Aorta (tissue), 5 donors: Measurements from ENCODE around the gene COX14. TPM values are rescaled to one million over a fixed set of nuclear protein-coding genes. Genes with fewer than 3 reads are reported as not detected.
A peak's percentile ranks its signal among the peaks of the same experiment; 100 is the strongest.
"Not testable (repeated sequence)": the region's sequence is repeated elsewhere in the genome, so short reads cannot be mapped to it uniquely, and the experiment has no call there.

Source experiments
- ATAC-seq: fragments of 200-7000 bp; cut with Tn5 transposase; one replicate; pipeline ENCODE4 v1.9.1; 2022; ENCODE audit warnings: moderate library complexity; ENCODE audit not compliant: low FRiP score
- DNase-seq, 2 donors: peaks; one replicate each; pipeline ENCODE4 v3.0.0-alpha.2; 2020
- H3K27ac ChIP-seq, 2 donors: one replicate each; pipeline ENCODE4 v1.5.1; 2013; ENCODE audit warnings: low read length in 2 of 2, mild to moderate bottlenecking in 2 of 2, moderate library complexity in 2 of 2, control low read depth in 1 of 2, inconsistent platforms in 1 of 2, low read depth in 1 of 2
- H3K27me3 ChIP-seq, 2 donors: one replicate each; pipeline ENCODE4 v1.6.1; 2013; ENCODE audit warnings: control low read depth in 1 of 2, low read length in 1 of 2, mild to moderate bottlenecking in 1 of 2, moderate library complexity in 1 of 2; ENCODE audit not compliant: insufficient read depth in 2 of 2, control insufficient read depth in 1 of 2
- H3K36me3 ChIP-seq, 2 donors: one replicate each; pipeline ENCODE4 v1.6.1; 2013; ENCODE audit warnings: control low read depth in 1 of 2, low read length in 1 of 2, mild to moderate bottlenecking in 1 of 2; ENCODE audit not compliant: insufficient read depth in 2 of 2, control insufficient read depth in 1 of 2
- H3K4me1 ChIP-seq, 2 donors: one replicate each; pipeline ENCODE4 v1.6.1; 2013; ENCODE audit warnings: low read length in 2 of 2, control low read depth in 1 of 2, mild to moderate bottlenecking in 1 of 2, moderate library complexity in 1 of 2; ENCODE audit not compliant: insufficient read depth in 2 of 2, control insufficient read depth in 1 of 2
- H3K4me3 ChIP-seq, 2 donors: one replicate each; pipeline ENCODE4 v1.5.1; 2013; ENCODE audit warnings: low read length in 2 of 2, control low read depth in 1 of 2, mild to moderate bottlenecking in 1 of 2
- H3K9me3 ChIP-seq: one replicate; pipeline ENCODE4 v1.6.1; 2013; ENCODE audit warnings: mild to moderate bottlenecking, low read length; ENCODE audit not compliant: control insufficient read depth
- WGBS, 2 donors: extraction: QIAGEN DNeasy Blood & Tissue Kit; methylation state at CpG; one replicate each; pipeline ENCODE4 v1.1.7; 2013; 5-methylcytosine and 5-hydroxymethylcytosine counted together
- intact Hi-C, 2 donors: fragments of 100-400 bp; cut with DNase I; formaldehyde crosslinking; loops; one replicate each; pipeline versions ENCODE4 v1.14.2 to v1.15.0; 2022
- polyA plus RNA-seq, 2 donors: library from polyadenylated mRNA; stranded (reverse); fragments of 200-250 nt; gene quantifications; one replicate each; pipeline ENCODE4 v1.2.3, GENCODE V29; 2013
- total RNA-seq, 2 donors: library from RNA; stranded (reverse); fragmentation: NEBNext Ultra II Directional; extraction: Animal tissue kit (Norgen Biotek cat#: 25700); gene quantifications; one replicate each; pipeline ENCODE4 v1.2.1, GENCODE V29; 2021
- donor health status: healthy with polysubstance abuse.
- donor health status: Bipolar disorder and iron deficiency.
- donor health status: DM: no; HTN: no; CAD: no.
- donor health status: DM: no; HTN: no; CAD: no.
- donor health status: DM: yes; HTN: yes; CAD: no.

The COX14 gene
- total and polyA plus RNA-seq, 4 donors: 49.3 to 214 (median 73.1) TPM

- Histone ChIP-seq H3K4me1 (no peaks in the 10 kb centered on the region), H3K9me3 (no peaks in the 10 kb centered on the region), H3K4me3 (no peak overlapping the region), H3K27me3 (no peaks in the 10 kb centered on the region), H3K27ac (no peak overlapping the region), H3K36me3 (no peaks in the 10 kb centered on the region)
- intact Hi-C loops: loop anchor here in 1 of 2 donors (10.0 kb wide), 1 partner anchor 234 kb away; no protein-coding TSS in a partner anchor
- no peak for ATAC-seq
- peak in 1 of 2 donors; percentile 46 for DNase-seq
- WGBS, 2 donors: 39 to 48% methylated on average over 42 to 46 of the region's 46 CpGs
Observed at GRCh38 chr12:50081096-50081808, 30.8 kb upstream of the COX14 start.

- 87 to 90% methylated on average over 7 of the region's 7 CpGs for WGBS, 2 donors
- Histone ChIP-seq H3K27ac (no peak overlapping the region), H3K4me1 (no peaks in the 10 kb centered on the region), H3K36me3 (no peaks in the 10 kb centered on the region), H3K9me3 (no peaks in the 10 kb centered on the region), H3K27me3 (no peaks in the 10 kb centered on the region), H3K4me3 (no peak overlapping the region)
- DNase-seq: peak in 1 of 2 donors; percentile 14
- intact Hi-C loops: loop anchor here in 1 of 2 donors (10.0 kb wide), 1 partner anchor 232 kb away; no protein-coding TSS in a partner anchor
- ATAC-seq: no peak
Observed at GRCh38 chr12:50082644-50083043, 29.4 kb upstream of the COX14 start.

- no peak overlapping the region for H3K27ac ChIP-seq
- H3K9me3 ChIP-seq: no peaks in the 10 kb centered on the region
- intact Hi-C loops: loop anchor here in 1 of 2 donors (10.0 kb wide), 1 partner anchor 232 kb away; no protein-coding TSS in a partner anchor
- 87 to 91% methylated on average over 1 of the region's 1 CpG for WGBS, 2 donors
- no peaks in the 10 kb centered on the region for H3K36me3 ChIP-seq
- H3K4me1 ChIP-seq: no peaks in the 10 kb centered on the region
- ATAC-seq (no peak), DNase-seq (peak in 1 of 2 donors; percentile 9)
- H3K27me3 ChIP-seq: no peaks in the 10 kb centered on the region
- no peak overlapping the region for H3K4me3 ChIP-seq
Observed at GRCh38 chr12:50083301-50083700, 28.7 kb upstream of the COX14 start.

- WGBS, 2 donors: 31 to 32% methylated on average over 7 of the region's 7 CpGs
- Histone ChIP-seq H3K27ac (peak overlapping the region in 1 of 2 donors; percentile 62), H3K4me3 (peak overlapping the region; percentile 76 to 88)
- H3K9me3 ChIP-seq, H3K36me3 ChIP-seq, H3K4me1 ChIP-seq, DNase-seq, ATAC-seq, H3K27me3 ChIP-seq: not testable (repeated sequence)
- intact Hi-C loops: loop anchor here in 1 of 2 donors (10.0 kb wide), 1 partner anchor 230 kb away; no protein-coding TSS in a partner anchor
Observed at GRCh38 chr12:50084409-50084774, 27.6 kb upstream of the COX14 start.

GRCh38 chr12:50084775-50085614 is 27.0 kb upstream of the COX14 start, which contains the start of gene SMARCD1:
Gene SMARCD1, plus strand, starts transcription at chr12:50085342. Its CDS starts 28 bp downstream, at chr12:50085370.
- peak; percentile 92 to 97 for DNase-seq
- Histone ChIP-seq H3K27me3 (no peaks in the 10 kb centered on the region), H3K4me1 (no peaks in the 10 kb centered on the region), H3K27ac (peak within 1 kb of the TSS; percentile 84 to 99), H3K4me3 (peak within 1 kb of the TSS; percentile 88), H3K9me3 (no peaks in the 10 kb centered on the region), H3K36me3 (peaks cover 0 to under 1% of the 10 kb centered on the region in 2 donors)
- intact Hi-C loops: loop anchor here (5.0 to 10.0 kb wide), 3 partner anchors 82 to 230 kb away; partner anchors contain the start of gene CERS5 (in 1 of the 2)
- ATAC-seq: peak; percentile 94
- 0 to 1% methylated on average over 67 to 69 of the region's 69 CpGs for WGBS, 2 donors

GRCh38 chr12:50085615-50086072 is 26.4 kb upstream of the COX14 start:
- 0 to 1% methylated on average over 7 to 8 of the region's 8 CpGs for WGBS, 2 donors
- Histone ChIP-seq H3K27ac (peak overlapping the region; percentile 83 to 99), H3K9me3 (no peaks in the 10 kb centered on the region), H3K27me3 (no peaks in the 10 kb centered on the region), H3K4me3 (peak overlapping the region; percentile 88), H3K36me3 (peaks cover 2 to 5% of the 10 kb centered on the region in 2 donors), H3K4me1 (no peaks in the 10 kb centered on the region)
- no peak for ATAC-seq
- intact Hi-C loops: loop anchor here (5.0 to 10.0 kb wide), 3 partner anchors 82 to 229 kb away; partner anchors contain the start of gene CERS5 (in 1 of the 2)
- DNase-seq: no peak

- Histone ChIP-seq H3K27ac (no peak overlapping the region), H3K36me3 (peaks cover 2 to 5% of the 10 kb centered on the region in 2 donors), H3K27me3 (no peaks in the 10 kb centered on the region), H3K4me1 (no peaks in the 10 kb centered on the region), H3K4me3 (no peak overlapping the region), H3K9me3 (no peaks in the 10 kb centered on the region)
- 69 to 77% methylated on average over 5 of the region's 5 CpGs for WGBS, 2 donors
- intact Hi-C loops: loop anchor here (5.0 to 10.0 kb wide), 3 partner anchors 81 to 229 kb away; partner anchors contain the start of gene CERS5 (in 1 of the 2)
- ATAC-seq: no peak
- DNase-seq: peak; percentile 49 to 57
Observed at GRCh38 chr12:50086148-50086547, 25.9 kb upstream of the COX14 start.

- no peaks in the 10 kb centered on the region for H3K27me3 ChIP-seq
- no peak overlapping the region for H3K4me3 ChIP-seq
- DNase-seq (peak in 1 of 2 donors; percentile 21), ATAC-seq (no peak)
- intact Hi-C loops: loop anchor here (5.0 to 10.0 kb wide), 3 partner anchors 80 to 228 kb away; partner anchors contain the start of gene CERS5 (in 1 of the 2)
- H3K27ac ChIP-seq: no peak overlapping the region
- H3K9me3 ChIP-seq: no peaks in the 10 kb centered on the region
- no peaks in the 10 kb centered on the region for H3K4me1 ChIP-seq
- peaks cover 2 to 5% of the 10 kb centered on the region in 2 donors for H3K36me3 ChIP-seq
- WGBS, 2 donors: 80 to 85% methylated on average over 9 of the region's 9 CpGs
Observed at GRCh38 chr12:50087151-50087550, 24.9 kb upstream of the COX14 start.
